Measurements from ENCODE around the gene FAM89A.

GRCh38 chr1:231046730-231047395, 6.8 kb upstream of the FAM89A start:
- TF ChIP-seq CTCF (conservative IDR thresholded peaks at IDR 0.05 in 1 of 2, IDR thresholded peaks at IDR 0.05 in 1 of 2; ENCODE audit: low read depth in 1 of 2, low read length in 2 of 2) = no peak
- no peak for TF ChIP-seq EZH2 (IDR thresholded peaks at IDR 0.05; ENCODE audit: low read length, missing control alignments)

All from fibroblast of lung (primary cell).